Renal pelvis (tissue), 4 donors: Measurements from ENCODE around the gene PALLD. TPM values are rescaled to one million over a fixed set of nuclear protein-coding genes. Genes with fewer than 3 reads are reported as not detected.
A peak's percentile ranks its signal among the peaks of the same experiment; 100 is the strongest.

Source experiments
- DNase-seq: peaks from one replicate; pipeline ENCODE4 v3.0.0-alpha.2; 2013
- polyA plus RNA-seq, 3 donors: library from polyadenylated mRNA; unstranded; fragments of 120-200 nt; gene quantifications; one replicate each; pipeline ENCODE4 v1.2.1, GENCODE V29; 2013; ENCODE audit not compliant: insufficient read length in 3 of 3

Gene PALLD
- polyA plus RNA-seq, 3 donors, result 173 to 183 (median 177) TPM

- DNase-seq, result no peak
These were observed 260.6 kb downstream of the PALLD start for GRCh38 chr4:168757500-168757899.

GRCh38 chr4:168758351-168758876 lies 261.6 kb downstream of the PALLD start:
- DNase-seq, result peak; percentile 40

GRCh38 chr4:168759321-168759720 lies 262.5 kb downstream of the PALLD start:
- DNase-seq, result no peak

- no peak for DNase-seq
These were observed 263.2 kb downstream of the PALLD start for GRCh38 chr4:168759959-168760527.

GRCh38 chr4:168761066-168761465 lies 264.2 kb downstream of the PALLD start:
- DNase-seq, result no peak

GRCh38 chr4:168765322-168765721 lies 268.5 kb downstream of the PALLD start:
- DNase-seq, result no peak

- DNase-seq, result no peak
These were observed 268.9 kb downstream of the PALLD start for GRCh38 chr4:168765726-168766125.

- DNase-seq, result no peak
These were observed 269.9 kb downstream of the PALLD start for GRCh38 chr4:168766604-168767316.

GRCh38 chr4:168769416-168769815 lies 272.6 kb downstream of the PALLD start:
- DNase-seq, result no peak

- DNase-seq, result no peak
These were observed 273.0 kb downstream of the PALLD start for GRCh38 chr4:168769837-168770236.

- no peak for DNase-seq
These were observed 274.4 kb downstream of the PALLD start for GRCh38 chr4:168771251-168771650.

- DNase-seq, result no peak
These were observed 276.7 kb downstream of the PALLD start for GRCh38 chr4:168773388-168774195.

GRCh38 chr4:168776382-168776781 lies 279.5 kb downstream of the PALLD start:
- no peak for DNase-seq

- DNase-seq, result no peak
These were observed 280.6 kb downstream of the PALLD start for GRCh38 chr4:168777277-168777965.

GRCh38 chr4:168781341-168781740 lies 284.5 kb downstream of the PALLD start:
- DNase-seq, result no peak

GRCh38 chr4:168781926-168782325 lies 285.1 kb downstream of the PALLD start:
- no peak for DNase-seq

- DNase-seq, result no peak
These were observed 285.6 kb downstream of the PALLD start for GRCh38 chr4:168782439-168782838.

GRCh38 chr4:168784786-168785461 lies 288.1 kb downstream of the PALLD start:
- DNase-seq, result no peak

- no peak for DNase-seq
These were observed 290.5 kb downstream of the PALLD start for GRCh38 chr4:168787334-168787733.

GRCh38 chr4:168787801-168788595 lies 291.1 kb downstream of the PALLD start:
- peak; percentile 30 for DNase-seq

- no peak for DNase-seq
These were observed 294.0 kb downstream of the PALLD start for GRCh38 chr4:168790898-168791297.
